NOMO-1 (cell line): Measurements from ENCODE around the gene TRABD.
"Not testable (repeated sequence)": the region's sequence is repeated elsewhere in the genome, so short reads cannot be mapped to it uniquely, and the experiment has no call there.

Source experiments
- DNase-seq, 2 experiments: peaks; one replicate each; lab custom pipeline; 2025; ENCODE audit not compliant: unreplicated experiment in 2 of 2; lab: John Stamatoyannopoulos, UW

The TRABD gene, protein sequence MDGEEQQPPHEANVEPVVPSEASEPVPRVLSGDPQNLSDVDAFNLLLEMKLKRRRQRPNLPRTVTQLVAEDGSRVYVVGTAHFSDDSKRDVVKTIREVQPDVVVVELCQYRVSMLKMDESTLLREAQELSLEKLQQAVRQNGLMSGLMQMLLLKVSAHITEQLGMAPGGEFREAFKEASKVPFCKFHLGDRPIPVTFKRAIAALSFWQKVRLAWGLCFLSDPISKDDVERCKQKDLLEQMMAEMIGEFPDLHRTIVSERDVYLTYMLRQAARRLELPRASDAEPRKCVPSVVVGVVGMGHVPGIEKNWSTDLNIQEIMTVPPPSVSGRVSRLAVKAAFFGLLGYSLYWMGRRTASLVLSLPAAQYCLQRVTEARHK

GRCh38 chr22:50185375-50186087, at the start of gene TRABD:
TRABD (plus strand) TSS chr22:50185913; CDS start chr22:50193061, 7,148 bp downstream.
- DNase-seq: peak; percentile 78 to 96

GRCh38 chr22:50136581-50137015, 49.1 kb upstream of the TRABD start:
- no peak for DNase-seq

GRCh38 chr22:50137277-50137676, 48.4 kb upstream of the TRABD start:
- DNase-seq: not testable (repeated sequence)

DNA sequence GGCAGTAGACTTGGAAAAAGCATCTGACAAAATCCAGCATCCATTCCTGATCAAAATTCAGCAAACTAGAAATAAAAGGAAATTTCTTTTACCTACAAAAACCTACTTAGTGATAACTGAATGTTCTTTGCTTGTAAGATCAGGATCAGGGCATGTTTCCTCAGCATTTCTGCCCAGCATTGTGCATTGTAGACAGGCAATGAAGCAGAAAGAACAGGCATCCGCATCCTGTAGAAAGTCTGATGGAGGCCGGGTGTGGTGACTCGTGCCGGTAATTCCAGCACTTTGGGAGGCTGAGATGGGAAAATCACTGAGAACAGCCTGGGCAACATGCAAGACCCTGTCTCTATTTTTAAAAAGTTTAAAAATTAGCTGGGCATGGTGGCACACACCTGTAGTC, 47.7 kb upstream of the TRABD start:
- DNase-seq: no peak

- no peak for DNase-seq
Observed at GRCh38 chr22:50138988-50139387, 46.7 kb upstream of the TRABD start.

DNA sequence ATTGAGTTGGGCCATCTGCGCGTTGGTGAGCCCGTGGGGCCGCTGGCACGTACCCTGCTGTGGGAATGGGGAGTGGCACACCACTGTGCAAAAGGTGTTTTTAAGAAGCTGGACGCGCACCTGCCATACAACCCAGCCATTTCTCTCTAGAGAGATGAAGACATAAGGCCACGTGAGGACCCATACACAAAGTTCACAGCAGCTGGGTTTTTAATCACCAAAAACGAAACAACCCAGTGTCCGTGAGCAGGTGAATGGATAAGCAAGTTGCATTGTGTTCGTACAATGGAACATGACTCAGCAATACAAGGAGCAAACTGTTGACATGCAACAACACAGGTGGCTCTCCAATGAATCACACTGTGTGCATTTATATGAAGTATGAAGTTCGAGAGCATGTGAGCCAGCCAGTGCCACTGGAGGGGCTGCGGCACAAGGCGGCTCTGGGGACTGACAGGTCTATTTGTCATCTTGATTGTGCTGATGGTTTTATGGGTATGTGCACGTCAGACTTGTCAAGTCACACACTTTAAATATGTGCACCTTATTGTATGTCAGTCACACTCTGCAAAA, 45.8 kb upstream of the TRABD start:
- DNase-seq: no peak

GRCh38 chr22:50140615-50141014, 45.1 kb upstream of the TRABD start:
- DNase-seq: no peak

- DNase-seq: no peak
Observed at GRCh38 chr22:50141462-50141861, 44.3 kb upstream of the TRABD start.

GRCh38 chr22:50141891-50142363, 43.8 kb upstream of the TRABD start:
- no peak for DNase-seq

DNA sequence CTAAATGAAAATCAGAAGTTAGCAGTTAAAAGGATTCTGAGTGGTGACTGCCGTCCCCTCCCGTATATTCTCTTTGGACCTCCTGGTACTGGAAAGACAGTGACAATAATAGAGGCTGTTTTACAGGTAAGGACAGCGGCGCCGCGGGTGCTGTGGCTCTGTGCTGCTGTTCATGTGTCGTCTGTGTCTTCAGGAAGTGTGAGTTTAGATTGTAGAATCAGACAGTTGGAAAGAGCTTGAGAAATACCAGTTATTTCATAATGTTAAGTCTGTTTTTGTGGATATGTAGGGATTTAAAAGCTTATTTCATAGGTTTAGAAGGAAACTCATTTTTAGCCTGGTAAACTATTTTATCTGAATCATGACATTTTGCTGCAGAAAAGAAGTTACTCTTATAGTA, 42.6 kb upstream of the TRABD start:
- DNase-seq: peak in 1 of 2 experiments; percentile 66

GRCh38 chr22:50144005-50144614, 41.6 kb upstream of the TRABD start:
- DNase-seq: no peak

- DNase-seq: no peak
Observed at GRCh38 chr22:50145721-50146438, 39.8 kb upstream of the TRABD start.

- DNase-seq: peak; percentile 65 to 82
Observed at GRCh38 chr22:50146439-50147238, 39.1 kb upstream of the TRABD start.

- peak; percentile 17 to 58 for DNase-seq
Observed at GRCh38 chr22:50147258-50148165, 38.2 kb upstream of the TRABD start.

GRCh38 chr22:50148166-50148500, 37.6 kb upstream of the TRABD start:
- peak in 1 of 2 experiments; percentile 3 for DNase-seq

DNA sequence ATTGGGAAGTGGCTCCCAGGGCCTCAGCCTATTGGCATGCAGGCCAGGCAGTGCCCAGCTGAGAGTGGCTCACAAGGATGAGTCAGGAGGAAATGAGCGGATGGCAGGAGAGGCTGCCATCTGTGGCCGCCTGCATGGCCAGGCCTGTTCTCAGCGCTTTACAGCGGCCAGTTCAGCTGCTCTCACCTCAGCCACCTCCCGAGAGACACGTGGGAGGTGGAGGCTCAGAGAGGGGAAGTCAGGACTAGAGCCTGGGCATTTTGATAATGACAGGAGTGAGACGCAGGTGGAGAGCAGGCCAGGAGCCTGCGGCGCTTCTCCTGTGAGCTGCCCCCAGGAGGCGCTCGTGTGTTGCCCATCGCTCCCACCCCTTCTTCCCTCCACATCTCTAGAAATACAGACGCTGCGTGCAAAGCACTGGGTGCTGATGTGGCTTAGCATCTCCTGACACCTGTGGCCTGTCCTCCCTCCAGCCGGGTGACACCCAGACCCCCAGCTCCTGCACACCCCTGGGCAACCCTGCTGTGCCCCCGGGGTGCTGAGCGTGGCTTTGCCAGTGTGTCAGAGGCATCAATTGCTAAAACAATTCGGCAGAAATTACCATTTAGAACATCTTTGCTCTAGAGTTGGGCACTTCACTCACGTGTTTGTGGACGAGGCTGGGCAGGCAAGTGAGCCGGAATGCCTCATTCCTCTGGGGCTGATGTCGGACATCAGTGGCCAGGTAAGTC, 36.6 kb upstream of the TRABD start:
- DNase-seq: peak; percentile 71 to 83

DNA sequence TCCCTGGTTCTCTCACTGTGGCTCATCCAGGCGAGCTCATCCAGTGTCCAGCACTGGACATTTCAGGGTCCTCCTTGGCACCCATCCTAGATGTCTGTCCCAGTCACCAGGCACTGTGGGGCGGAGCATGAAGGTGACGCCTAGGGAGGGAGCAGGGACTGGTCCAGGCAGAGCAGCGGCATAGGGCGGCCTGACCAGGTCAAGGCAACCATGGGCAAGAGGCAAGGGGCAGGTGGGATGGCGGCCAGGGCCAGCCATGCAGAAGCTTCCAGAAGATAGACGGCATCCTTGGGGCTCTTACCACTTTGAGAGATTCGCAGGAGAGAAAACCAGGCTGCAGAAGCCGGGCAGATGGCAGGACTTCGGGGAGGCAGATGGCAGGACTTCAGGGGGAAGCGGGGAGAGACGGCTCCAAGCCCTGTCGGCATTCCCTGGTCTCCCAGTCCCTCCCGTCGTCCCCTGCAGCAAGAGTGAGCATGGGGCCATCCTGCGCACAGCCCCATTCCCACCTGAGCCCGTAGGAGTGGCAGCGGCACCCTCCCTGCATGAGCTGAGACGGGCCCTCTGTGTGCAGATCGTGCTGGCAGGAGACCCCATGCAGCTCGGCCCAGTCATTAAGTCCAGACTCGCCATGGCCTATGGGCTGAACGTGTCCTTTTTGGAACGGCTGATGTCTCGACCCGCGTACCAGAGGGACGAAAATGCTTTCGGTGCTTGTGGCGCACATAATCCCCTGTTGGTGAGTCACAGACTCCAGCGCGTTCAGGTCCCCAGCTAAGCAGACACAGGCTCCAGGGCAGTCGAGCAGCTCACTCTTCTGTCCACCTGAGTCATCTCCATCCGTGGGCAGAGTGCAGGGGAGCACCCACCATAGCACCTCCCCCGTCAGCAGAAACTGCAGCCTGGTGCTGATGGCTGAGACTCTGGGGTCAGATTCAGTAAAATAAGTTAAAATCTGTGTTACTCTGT, 35.3 kb upstream of the TRABD start:
- no peak for DNase-seq
